Stimulated activated CD8-positive, alpha-beta memory T cell treated with anti-CD3 and anti-CD28 coated beads, Interleukin-15, amount 100 ng/mL, for 24 hours (primary cell): ENCODE results near the gene COA3.

ENCODE experiments used
- DNase-seq: peaks from one replicate; pipeline ENCODE4 v3.0.0-alpha.2; 2020; ENCODE audit warnings: low read depth

Gene COA3

DNA sequence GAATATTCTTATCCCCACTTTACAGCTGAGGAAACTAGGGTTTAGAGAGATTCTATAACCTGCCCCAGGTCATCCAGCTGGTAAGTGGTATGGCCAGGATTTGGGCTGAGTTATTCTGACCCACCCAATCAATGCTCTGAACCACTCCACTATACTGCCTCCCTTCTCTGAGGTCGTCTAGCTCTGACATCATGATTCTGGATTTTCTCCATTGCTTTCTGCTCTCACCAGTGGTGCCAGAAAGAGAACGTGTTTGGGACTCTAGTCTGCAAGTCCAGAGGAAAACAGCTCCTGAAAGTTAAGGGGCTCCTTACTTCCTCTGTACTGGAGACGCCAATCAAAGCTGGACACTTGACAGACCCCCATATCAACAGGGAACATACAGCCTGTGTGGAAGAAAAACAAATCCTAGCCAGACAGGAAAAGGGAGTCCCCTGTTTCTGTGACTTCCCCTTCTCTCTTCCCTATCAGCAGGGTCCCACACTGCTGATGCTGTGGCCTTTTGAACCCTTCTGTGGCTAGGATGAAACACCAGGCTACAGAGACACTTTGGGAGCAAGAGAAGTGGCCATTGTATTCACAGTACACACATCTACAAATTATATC, 47.7 kb downstream of the COA3 start:
- DNase-seq = no peak

GRCh38 chr17:42748908-42749798, 49.4 kb downstream of the COA3 start:
- DNase-seq = no peak

GRCh38 chr17:42748202-42748907, 50.1 kb downstream of the COA3 start:
- DNase-seq = no peak
